ENCODE results near the gene THADA.

GRCh38 chr2:43340066-43340465, 255.8 kb downstream of the THADA start:
- TF ChIP-seq POLR2AphosphoS5 (IDR thresholded peaks at IDR 0.05; ENCODE audit: low read depth, low read length) (no peak), SIN3A (IDR thresholded peaks at IDR 0.05; ENCODE audit: borderline replicate concordance, insufficient read depth, low read length) (no peak)
